Small intestine (tissue), 7 donors: ENCODE results near the gene S1PR2. TPM values are rescaled to one million over a fixed set of nuclear protein-coding genes. Genes with fewer than 3 reads are reported as not detected.
"Not testable (repeated sequence)": the region's sequence is repeated elsewhere in the genome, so short reads cannot be mapped to it uniquely, and the experiment has no call there.

ENCODE experiments used
- DNase-seq, 2 donors: peaks; one replicate each; pipeline versions ENCODE4 v3.0.0 to v3.0.0-alpha.2; 2013
- FAIRE-seq: peaks from 2 replicates; lab custom pipeline; 2012; peaks lifted over from hg19 to GRCh38; lab: Jason Lieb, UNC
- H3K27ac ChIP-seq, 3 donors: one replicate each; pipeline ENCODE4 v1.5.1; 2013; ENCODE audit warnings: low read length in 2 of 3, mild to moderate bottlenecking in 2 of 3, control low read depth in 1 of 3, inconsistent platforms in 1 of 3, low read depth in 1 of 3, moderate library complexity in 1 of 3
- H3K27me3 ChIP-seq, 3 donors: one replicate each; pipeline ENCODE4 v1.6.1; 2013; ENCODE audit warnings: low read length in 3 of 3, inconsistent platforms in 1 of 3; ENCODE audit not compliant: control insufficient read depth in 3 of 3, insufficient read depth in 3 of 3
- H3K36me3 ChIP-seq, 3 donors: one replicate each; pipeline ENCODE4 v1.6.1; 2013; ENCODE audit warnings: low read length in 3 of 3, inconsistent platforms in 1 of 3, low read depth in 1 of 3, mild to moderate bottlenecking in 1 of 3, moderate library complexity in 1 of 3; ENCODE audit not compliant: control insufficient read depth in 3 of 3, insufficient read depth in 2 of 3
- H3K4me1 ChIP-seq, 3 donors: one replicate each; pipeline ENCODE4 v1.6.1; 2013; ENCODE audit warnings: low read length in 2 of 3, inconsistent platforms in 1 of 3, low read depth in 1 of 3, mild to moderate bottlenecking in 1 of 3, moderate library complexity in 1 of 3; ENCODE audit not compliant: control insufficient read depth in 3 of 3, insufficient read depth in 2 of 3
- H3K4me3 ChIP-seq, 3 donors: one replicate each; pipeline ENCODE4 v1.5.1; 2013; ENCODE audit warnings: low read length in 3 of 3, control low read depth in 1 of 3, inconsistent platforms in 1 of 3, low read depth in 1 of 3, mild to moderate bottlenecking in 1 of 3, moderate library complexity in 1 of 3
- H3K9me3 ChIP-seq, 2 donors: one replicate each; pipeline ENCODE4 v1.6.1; 2013; ENCODE audit warnings: low read depth in 1 of 2, low read length in 1 of 2; ENCODE audit not compliant: control insufficient read depth in 2 of 2, insufficient read depth in 1 of 2
- WGBS, 3 donors: extraction: QIAGEN DNeasy Blood & Tissue Kit; methylation state at CpG; one replicate each; pipeline ENCODE4 v1.1.7; 2013; 5-methylcytosine and 5-hydroxymethylcytosine counted together
- polyA plus RNA-seq, 4 donors: library from polyadenylated mRNA; stranded (reverse) in 3 of 4; unstranded in 1 of 4; fragments of 200-250 nt in 3 of 4; fragments of 120-200 nt in 1 of 4; gene quantifications; one replicate each; pipeline versions ENCODE4 v1.2.1 to v1.2.3, GENCODE V29; 2013
- donor health status: healthy with polysubstance abuse.
- donor health status: control.
- donor health status: control.
- donor health status: Bipolar disorder and iron deficiency.
- donor health status: healthy.

S1PR2 gene
- polyA plus RNA-seq, 4 donors, result 0.81 to 4.3 (median 3.2) TPM; not detected in 1

- Histone ChIP-seq H3K9me3 (no peaks in the 10 kb centered on the region), H3K4me1 (no peaks in the 10 kb centered on the region), H3K36me3 (peaks cover 2 to 32% (median 4%) of the 10 kb centered on the region in 3 donors), H3K27ac (peak within 1 kb of the TSS; percentile 46 to 62 (median 53)), H3K27me3 (no peaks in the 10 kb centered on the region), H3K4me3 (peak within 1 kb of the TSS; percentile 33 to 86 (median 81))
- 0 to 1% (median 0%) methylated on average over 58 to 77 of the region's 77 CpGs for WGBS, 3 donors
- DNase-seq, result peak; percentile 98 to 99
- FAIRE-seq, result peak; percentile 93
Measured at GRCh38 chr19:10251792-10252694, 20.9 kb upstream of the S1PR2 start, which contains the start of gene MRPL4. Gene MRPL4 (plus strand): TSS chr19:10252214. CDS start chr19:10252254, 40 bp downstream.

GRCh38 chr19:10246511-10246910 is 15.4 kb upstream of the S1PR2 start:
- H3K4me3 ChIP-seq, result no peak overlapping the region
- DNase-seq (no peak), FAIRE-seq (no peak)
- no peaks in the 10 kb centered on the region for H3K4me1 ChIP-seq
- H3K36me3 ChIP-seq, result no peaks in the 10 kb centered on the region
- no peak overlapping the region for H3K27ac ChIP-seq
- 79 to 85% (median 85%) methylated on average over 6 of the region's 6 CpGs for WGBS, 3 donors
- H3K9me3 ChIP-seq, result no peaks in the 10 kb centered on the region
- H3K27me3 ChIP-seq, result no peaks in the 10 kb centered on the region

GRCh38 chr19:10245189-10245939 is 14.2 kb upstream of the S1PR2 start:
- no peak for FAIRE-seq
- 69 to 77% (median 74%) methylated on average over 8 to 9 of the region's 9 CpGs for WGBS, 3 donors
- Histone ChIP-seq H3K4me1 (no peaks in the 10 kb centered on the region), H3K36me3 (no peaks in the 10 kb centered on the region), H3K4me3 (no peak overlapping the region), H3K27me3 (no peaks in the 10 kb centered on the region), H3K9me3 (no peaks in the 10 kb centered on the region), H3K27ac (no peak overlapping the region)
- DNase-seq, result no peak

- Histone ChIP-seq H3K36me3 (no peaks in the 10 kb centered on the region), H3K4me1 (no peaks in the 10 kb centered on the region), H3K9me3 (no peaks in the 10 kb centered on the region), H3K4me3 (no peak overlapping the region), H3K27ac (no peak overlapping the region), H3K27me3 (no peaks in the 10 kb centered on the region)
- DNase-seq, result no peak
- FAIRE-seq, result no peak
- WGBS, 3 donors, result 88 to 92% (median 92%) methylated on average over 7 of the region's 7 CpGs
Measured at GRCh38 chr19:10243606-10244005, 12.5 kb upstream of the S1PR2 start.

GRCh38 chr19:10241826-10242449 is 10.8 kb upstream of the S1PR2 start:
- H3K4me3 ChIP-seq, H3K4me1 ChIP-seq, H3K36me3 ChIP-seq, H3K27me3 ChIP-seq, H3K9me3 ChIP-seq, FAIRE-seq, H3K27ac ChIP-seq, DNase-seq: not testable (repeated sequence)
- 91 to 95% (median 92%) methylated on average over 10 to 11 of the region's 11 CpGs for WGBS, 3 donors

- DNase-seq, result peak; percentile 20 to 54
- H3K27me3 ChIP-seq, result no peaks in the 10 kb centered on the region
- no peaks in the 10 kb centered on the region for H3K36me3 ChIP-seq
- 56 to 77% (median 71%) methylated on average over 11 to 12 of the region's 12 CpGs for WGBS, 3 donors
- H3K9me3 ChIP-seq, result no peaks in the 10 kb centered on the region
- no peak for FAIRE-seq
- H3K27ac ChIP-seq, result peak overlapping the region in 2 of 3 donors; percentile 27 to 58
- peaks cover 0 to 2% (median 0%) of the 10 kb centered on the region in 3 donors for H3K4me1 ChIP-seq
- no peak overlapping the region for H3K4me3 ChIP-seq
Measured at GRCh38 chr19:10238172-10238783, 7.1 kb upstream of the S1PR2 start.

- FAIRE-seq, result no peak
- peaks cover 0 to 2% (median 0%) of the 10 kb centered on the region in 3 donors for H3K4me1 ChIP-seq
- H3K36me3 ChIP-seq, result no peaks in the 10 kb centered on the region
- peak overlapping the region in 2 of 3 donors; percentile 27 to 58 for H3K27ac ChIP-seq
- 86 to 90% (median 90%) methylated on average over 5 to 6 of the region's 6 CpGs for WGBS, 3 donors
- no peak overlapping the region for H3K4me3 ChIP-seq
- H3K27me3 ChIP-seq, result no peaks in the 10 kb centered on the region
- no peaks in the 10 kb centered on the region for H3K9me3 ChIP-seq
- no peak for DNase-seq
Measured at GRCh38 chr19:10237702-10238101, 6.6 kb upstream of the S1PR2 start.
